Measurements from ENCODE around the gene CATSPERD. TPM values are rescaled to one million over a fixed set of nuclear protein-coding genes. Genes with fewer than 3 reads are reported as not detected.
"Not testable (repeated sequence)": the region's sequence is repeated elsewhere in the genome, so short reads cannot be mapped to it uniquely, and the experiment has no call there.

The CATSPERD gene
- total RNA-seq, 2 experiments from 2014 or later, result not detected

DNA sequence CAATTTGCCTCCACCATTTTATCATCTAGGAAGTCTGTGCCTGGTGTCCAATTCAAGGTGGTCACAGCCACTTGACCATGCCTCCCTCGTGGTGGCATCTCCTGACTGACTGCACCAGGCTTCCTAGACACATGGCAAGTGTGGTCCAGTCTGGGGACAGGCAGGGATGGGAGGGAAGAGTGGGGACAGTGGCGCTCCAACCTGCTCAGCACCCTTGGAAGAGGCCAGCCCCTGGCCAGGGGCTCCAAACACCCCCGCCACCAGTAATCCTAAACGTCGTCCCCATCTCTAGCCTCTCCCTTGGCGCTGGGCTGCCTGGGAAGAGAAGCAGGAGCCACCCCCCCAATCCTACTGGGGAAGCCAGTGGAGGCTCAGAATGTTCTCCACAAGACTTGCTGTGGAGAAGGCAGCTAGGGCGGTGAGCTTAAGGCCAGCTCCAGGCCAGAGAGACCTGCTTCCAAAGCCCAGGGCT lies 27.7 kb upstream of the CATSPERD start:
- H3K36me3 Mint-ChIP-seq, result peaks cover 55% of the 10 kb centered on the region
- H3K4me3 Mint-ChIP-seq, result peak overlapping the region; percentile 99
- H3K27ac Mint-ChIP-seq, result peak overlapping the region; percentile 99
- H3K4me1 Mint-ChIP-seq, result peaks cover 21% of the 10 kb centered on the region
- H3K27me3 Mint-ChIP-seq, result peaks cover 15% of the 10 kb centered on the region
- no peaks in the 10 kb centered on the region for H3K9me3 Mint-ChIP-seq
- DNase-seq, result no peak

DNA sequence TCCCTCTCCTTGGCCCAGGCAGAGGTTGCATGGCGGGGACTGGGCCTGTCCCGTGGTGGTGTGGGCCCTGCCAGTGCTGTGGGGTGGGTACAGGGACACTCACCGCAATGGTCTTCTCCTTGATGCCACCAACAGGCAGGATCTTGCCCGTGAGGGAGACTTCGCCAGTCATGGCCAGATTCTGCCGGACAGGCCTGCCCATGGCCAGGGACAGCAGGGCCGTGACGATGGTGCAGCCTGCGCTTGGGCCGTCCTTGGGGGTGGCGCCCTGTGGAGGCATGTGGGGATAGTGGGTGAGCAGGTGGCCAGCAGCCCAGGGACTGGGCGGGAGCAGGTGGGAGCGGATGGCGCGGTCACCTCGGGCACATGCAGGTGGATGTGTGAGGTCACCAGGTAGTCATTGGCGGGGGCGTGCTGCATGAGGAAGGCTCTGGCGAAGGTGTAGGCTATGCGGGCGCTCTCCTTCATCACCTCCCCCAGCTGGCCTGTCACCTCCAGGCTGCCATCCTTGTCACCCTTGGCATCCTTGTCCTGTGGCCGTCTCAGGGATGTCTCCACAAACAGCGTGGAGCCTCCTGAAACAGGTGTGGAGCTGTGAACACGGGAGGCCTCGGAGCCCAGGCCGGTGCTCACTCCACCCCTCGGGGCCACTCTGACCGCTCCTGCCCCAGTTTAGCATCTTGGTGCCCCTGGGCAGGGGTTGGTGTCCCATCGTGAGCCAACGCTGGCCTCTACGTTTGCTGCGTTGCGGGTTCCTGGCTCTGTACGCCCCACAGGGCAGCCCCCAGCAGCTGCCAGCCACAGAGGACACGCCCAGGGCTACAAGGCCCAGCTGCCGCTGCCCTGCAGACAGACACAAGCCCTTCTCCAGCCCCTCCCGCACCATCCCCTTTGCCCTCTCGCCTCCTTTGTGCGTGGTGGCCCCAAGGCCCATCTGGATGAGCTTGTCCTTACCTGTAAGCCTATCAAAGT lies 27.0 kb upstream of the CATSPERD start:
- Mint-ChIP-seq H3K4me1 (peaks cover 21% of the 10 kb centered on the region), H3K9me3 (no peaks in the 10 kb centered on the region), H3K27ac (peak overlapping the region; percentile 99), H3K27me3 (peaks cover 15% of the 10 kb centered on the region), H3K36me3 (peaks cover 54% of the 10 kb centered on the region), H3K4me3 (peak overlapping the region; percentile 99)
- peak; percentile 43 for DNase-seq

DNA sequence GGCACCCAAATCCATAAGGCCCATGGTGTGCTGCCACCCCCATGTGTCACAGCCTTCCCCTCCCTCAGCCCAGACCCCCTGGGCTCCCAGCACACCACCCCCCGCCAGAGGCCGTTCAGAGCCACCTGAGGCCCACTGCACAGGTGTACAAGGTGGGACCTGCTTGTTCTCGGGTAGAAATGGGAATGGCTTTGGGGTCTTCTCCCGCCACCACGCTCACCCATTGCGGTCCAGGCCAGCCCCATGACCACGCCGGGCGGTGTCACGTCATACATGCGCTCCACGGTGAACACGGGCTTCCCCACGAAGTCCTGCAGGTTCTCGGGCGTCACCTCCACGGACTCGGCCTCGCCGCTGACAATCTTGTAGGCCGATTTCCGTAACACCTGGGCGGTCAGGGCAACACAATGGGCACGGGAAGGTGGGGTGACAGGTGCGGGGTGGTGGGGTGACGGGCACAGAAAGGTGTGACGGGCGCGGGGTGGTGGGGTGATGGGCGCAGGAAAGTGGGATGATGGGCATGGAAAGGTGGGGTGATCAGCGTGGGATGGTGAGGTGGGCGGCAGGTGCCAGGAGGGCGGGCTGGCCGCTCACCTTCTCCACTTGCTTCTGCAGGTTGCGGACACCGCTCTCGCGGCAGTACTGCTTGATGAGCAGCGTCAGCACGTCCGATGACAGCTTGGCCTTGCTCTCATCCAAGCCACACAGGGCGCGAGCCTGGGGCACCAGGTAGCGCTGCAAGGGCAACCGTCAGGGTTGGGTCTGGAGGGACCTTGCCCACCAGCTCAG lies 26.1 kb upstream of the CATSPERD start:
- H3K4me1 Mint-ChIP-seq, result peaks cover 21% of the 10 kb centered on the region
- H3K36me3 Mint-ChIP-seq, result peaks cover 59% of the 10 kb centered on the region
- H3K27me3 Mint-ChIP-seq, result peaks cover 15% of the 10 kb centered on the region
- peak overlapping the region; percentile 73 for H3K27ac Mint-ChIP-seq
- H3K4me3 Mint-ChIP-seq, result peak overlapping the region; percentile 99
- no peaks in the 10 kb centered on the region for H3K9me3 Mint-ChIP-seq
- DNase-seq, result no peak

DNA sequence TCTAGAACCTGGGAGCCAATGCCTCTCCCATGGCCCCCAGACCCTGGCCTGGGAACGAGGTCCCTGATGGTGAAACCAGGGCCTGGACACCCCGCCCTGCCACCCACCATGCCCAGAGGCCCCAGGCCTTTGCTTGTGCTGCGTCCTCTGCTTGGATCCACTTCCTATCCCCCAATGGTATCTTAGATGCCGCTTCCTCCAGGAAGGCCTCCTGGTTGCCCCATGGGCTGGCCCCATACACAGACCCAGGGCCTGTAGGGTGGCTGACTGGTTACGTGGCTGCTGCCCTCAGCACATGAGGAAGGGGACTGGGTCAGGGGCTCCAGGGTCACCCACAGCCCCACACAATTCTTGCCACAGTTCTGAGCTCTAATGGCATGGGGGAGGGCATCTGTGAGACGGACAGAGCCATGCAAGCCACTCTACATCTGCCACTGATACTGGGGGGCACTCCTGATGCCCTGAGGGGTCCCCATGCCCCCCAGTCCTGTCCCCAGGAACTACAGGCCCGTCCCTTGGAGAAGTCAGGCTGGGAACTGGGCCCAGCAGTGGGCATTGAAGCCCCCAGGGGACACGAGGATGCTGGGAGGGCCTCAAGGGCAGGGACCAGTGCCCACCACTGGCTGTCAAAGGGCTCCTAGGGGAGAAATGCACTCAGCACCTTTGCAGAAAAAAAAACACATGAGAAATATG lies 25.3 kb upstream of the CATSPERD start:
- Mint-ChIP-seq H3K36me3 (peaks cover 60% of the 10 kb centered on the region), H3K27me3 (peaks cover 13% of the 10 kb centered on the region), H3K27ac (peak overlapping the region; percentile 60), H3K4me3 (peak overlapping the region; percentile 61), H3K9me3 (no peaks in the 10 kb centered on the region), H3K4me1 (peaks cover 18% of the 10 kb centered on the region)
- no peak for DNase-seq

DNA sequence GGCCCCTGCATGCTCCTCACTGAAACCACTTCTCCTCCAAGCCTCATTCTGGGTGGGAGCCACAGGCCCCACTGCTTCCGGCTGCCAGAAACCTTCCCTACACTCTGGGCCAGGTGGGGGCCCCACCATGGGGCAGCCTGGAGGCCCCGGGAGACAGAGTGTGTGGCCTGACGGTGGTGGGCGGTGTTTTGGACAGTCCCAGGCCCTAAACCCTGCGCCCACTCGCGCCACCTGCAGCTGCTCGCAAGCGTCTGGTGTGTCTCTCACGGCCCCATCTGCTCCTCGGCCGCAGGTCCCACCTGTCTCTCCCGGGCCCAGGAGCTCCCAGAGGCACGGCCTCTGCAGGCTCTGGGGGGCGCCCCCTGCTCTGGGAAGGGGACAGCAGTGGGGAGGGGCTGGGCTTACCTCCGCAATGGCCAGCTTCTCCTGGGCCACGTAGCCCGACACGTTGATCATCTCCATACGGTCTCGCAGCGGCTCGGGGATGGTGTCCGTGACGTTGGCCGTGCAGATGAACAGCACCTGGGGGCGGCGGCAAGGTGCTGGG lies 24.7 kb upstream of the CATSPERD start:
- no peak for DNase-seq
- peaks cover 7% of the 10 kb centered on the region for H3K27me3 Mint-ChIP-seq
- no peaks in the 10 kb centered on the region for H3K9me3 Mint-ChIP-seq
- peak overlapping the region; percentile 60 for H3K27ac Mint-ChIP-seq
- peaks cover 57% of the 10 kb centered on the region for H3K36me3 Mint-ChIP-seq
- H3K4me1 Mint-ChIP-seq, result peaks cover 12% of the 10 kb centered on the region
- no peak overlapping the region for H3K4me3 Mint-ChIP-seq

DNA sequence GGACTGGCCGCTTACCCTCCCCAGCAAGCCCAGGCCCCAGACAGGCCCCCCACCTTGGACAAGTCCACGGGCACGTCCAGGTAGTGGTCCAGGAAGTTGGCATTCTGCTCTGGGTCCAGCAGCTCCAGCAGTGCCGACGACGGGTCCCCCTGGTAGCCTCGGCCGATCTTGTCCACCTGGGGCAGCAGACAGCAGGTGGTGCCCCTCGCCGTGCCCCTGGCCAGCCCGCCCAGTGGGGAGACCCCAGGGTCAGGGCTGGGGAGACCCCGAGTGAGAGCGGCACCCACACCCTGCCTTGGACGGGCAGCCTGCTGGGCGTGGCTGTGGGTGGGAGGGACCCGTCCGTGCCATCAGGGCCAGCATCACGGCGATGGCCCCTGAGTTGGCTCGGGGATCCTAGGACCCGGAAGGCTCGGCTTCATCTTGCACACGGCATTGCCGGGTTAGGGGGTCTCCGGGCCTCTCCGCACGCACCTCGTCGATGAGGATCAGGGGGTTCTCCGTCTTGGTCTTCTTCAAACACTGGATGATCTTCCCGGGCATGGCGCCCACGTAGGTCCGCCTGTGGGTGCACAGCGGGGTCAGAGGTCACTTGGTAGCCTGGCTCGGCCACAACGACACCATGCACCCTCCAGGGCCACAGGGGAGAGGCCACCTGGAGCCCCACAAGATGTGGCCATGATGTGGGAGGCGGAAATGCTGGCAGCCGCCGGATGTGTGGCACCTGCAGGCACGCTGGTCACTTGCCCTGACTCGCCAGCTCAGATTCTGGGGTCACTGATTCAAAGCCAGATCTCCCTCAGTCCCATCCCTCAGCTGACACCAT lies 24.0 kb upstream of the CATSPERD start:
- DNase-seq, result no peak
- Mint-ChIP-seq H3K27ac (peak overlapping the region; percentile 81), H3K36me3 (peaks cover 57% of the 10 kb centered on the region), H3K9me3 (no peaks in the 10 kb centered on the region), H3K4me3 (no peak overlapping the region), H3K27me3 (peaks cover 7% of the 10 kb centered on the region), H3K4me1 (peaks cover 11% of the 10 kb centered on the region)

DNA sequence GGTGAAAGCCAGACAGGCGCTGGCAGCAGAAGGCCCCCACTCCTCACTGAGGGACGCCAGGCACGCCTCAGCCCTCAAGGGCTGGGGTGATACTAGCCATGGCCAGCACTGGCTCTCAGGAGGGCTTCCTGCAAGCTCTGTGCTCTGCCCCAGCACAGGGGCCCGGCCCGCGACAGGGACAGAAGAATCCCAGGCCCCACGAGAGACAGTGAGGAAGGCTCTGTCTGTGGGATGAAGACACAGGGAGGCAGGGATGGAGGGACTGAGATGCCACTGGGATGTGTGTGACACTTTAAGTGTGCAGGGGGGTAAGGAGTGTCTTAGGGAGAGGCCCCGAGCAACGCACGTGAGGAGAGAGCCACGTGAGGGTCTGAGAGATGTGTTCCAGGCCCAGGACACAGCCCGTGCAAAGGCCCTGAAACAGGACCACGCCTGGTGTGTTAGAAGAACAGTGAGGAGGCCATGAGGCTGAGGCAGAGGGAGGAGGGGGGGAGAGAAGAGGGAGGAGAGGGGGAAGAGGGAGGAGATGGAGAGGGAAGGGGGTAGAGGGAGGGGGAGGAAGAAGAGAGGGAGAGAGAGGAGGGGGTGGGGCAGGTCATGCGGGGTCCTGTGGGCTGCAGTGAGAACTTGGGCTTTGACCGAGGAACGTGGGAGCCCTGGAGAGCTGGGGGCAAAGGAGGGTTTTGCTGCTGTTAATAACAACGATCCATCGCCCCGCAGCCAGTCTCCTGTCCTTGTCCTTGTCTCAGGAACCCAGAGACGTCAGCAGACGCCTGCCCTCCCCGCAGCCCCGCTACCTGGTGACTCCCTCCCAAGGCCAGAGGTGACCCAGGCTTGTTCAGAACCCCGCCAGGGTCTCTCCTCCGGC lies 23.2 kb upstream of the CATSPERD start:
- H3K36me3 Mint-ChIP-seq, result peaks cover 52% of the 10 kb centered on the region
- peaks cover 7% of the 10 kb centered on the region for H3K4me1 Mint-ChIP-seq
- no peak for DNase-seq
- H3K27ac Mint-ChIP-seq, result peak overlapping the region; percentile 81
- no peak overlapping the region for H3K4me3 Mint-ChIP-seq
- H3K9me3 Mint-ChIP-seq, result no peaks in the 10 kb centered on the region
- H3K27me3 Mint-ChIP-seq, result peaks cover 2% of the 10 kb centered on the region

DNA sequence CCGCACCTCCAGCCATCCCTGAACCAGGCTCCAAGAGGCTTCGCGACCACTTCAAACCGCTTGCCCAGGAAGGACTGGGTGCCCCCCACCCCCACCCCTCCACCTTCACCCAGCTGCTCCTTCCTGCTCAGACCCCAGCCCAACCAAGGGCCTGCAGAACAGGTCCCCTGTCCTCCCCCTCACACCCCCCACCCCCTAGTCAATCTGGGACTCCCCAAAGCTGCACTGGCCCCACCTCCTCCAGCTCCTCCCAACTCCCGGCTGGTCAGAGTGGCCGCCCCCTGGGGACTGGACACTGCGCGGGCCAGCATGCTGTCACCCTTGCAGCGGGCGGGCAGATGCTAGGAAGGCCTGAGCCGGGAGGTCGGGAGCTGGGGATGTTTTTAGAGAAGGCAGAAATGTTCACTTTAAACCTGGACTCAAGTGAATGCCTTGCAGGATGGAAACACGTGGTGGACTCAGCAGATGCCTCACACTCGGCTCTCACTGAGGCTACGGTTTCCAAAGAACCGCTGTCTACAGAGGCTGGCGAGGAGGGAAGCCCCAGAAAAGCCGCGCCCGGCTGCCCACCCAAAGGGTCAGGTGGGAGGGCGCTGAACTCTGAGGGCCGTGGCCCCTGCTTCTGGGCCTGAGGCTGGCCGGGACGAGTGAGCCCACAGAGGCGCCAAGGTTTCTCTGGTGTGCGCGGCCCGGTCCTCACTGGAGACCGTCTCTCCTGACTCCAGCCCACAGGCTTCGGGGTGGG lies 22.4 kb upstream of the CATSPERD start:
- Mint-ChIP-seq H3K27ac (no peak overlapping the region), H3K36me3 (peaks cover 45% of the 10 kb centered on the region), H3K9me3 (no peaks in the 10 kb centered on the region), H3K4me1 (peaks cover 3% of the 10 kb centered on the region), H3K27me3 (no peaks in the 10 kb centered on the region), H3K4me3 (no peak overlapping the region)
- DNase-seq, result no peak

DNA sequence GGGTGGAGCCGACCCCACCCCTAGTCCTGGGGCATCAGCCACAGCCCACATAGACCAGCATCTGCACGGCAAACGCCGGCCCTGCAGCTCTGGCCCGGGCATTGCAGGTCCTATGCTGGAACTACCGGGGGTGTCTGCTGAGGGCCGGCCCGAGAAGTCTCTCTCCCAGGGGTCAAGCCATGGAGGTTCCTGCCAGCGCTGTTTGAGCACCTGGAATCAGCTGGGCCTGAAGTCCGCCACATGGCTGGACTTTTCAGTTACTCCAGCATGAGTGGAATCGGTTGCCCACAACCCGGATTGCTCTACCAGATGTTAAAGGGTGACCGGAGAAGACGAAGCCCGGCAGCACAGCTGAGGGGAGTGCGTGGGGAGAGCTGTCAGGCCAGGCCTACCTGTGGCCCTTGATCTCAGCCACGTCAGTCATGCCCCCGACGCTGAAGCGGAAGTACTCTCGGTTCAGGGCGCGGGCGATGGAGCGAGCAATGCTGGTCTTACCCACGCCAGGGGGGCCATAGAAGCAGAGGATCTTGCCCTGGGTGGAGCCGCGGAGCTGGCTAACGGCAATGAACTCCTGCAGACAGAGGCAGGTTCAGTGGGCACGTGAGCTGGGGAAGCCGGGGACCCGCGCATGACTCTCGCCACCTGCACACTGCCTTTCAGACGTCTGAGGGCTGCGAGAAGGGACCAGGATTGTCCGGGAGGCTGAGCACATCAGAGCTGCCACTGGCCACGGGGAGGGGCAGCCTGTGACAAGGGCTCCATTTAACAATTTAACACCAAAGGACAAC lies 21.6 kb upstream of the CATSPERD start:
- Mint-ChIP-seq H3K4me3 (peak overlapping the region; percentile 42), H3K4me1 (no peaks in the 10 kb centered on the region), H3K27me3 (no peaks in the 10 kb centered on the region), H3K36me3 (peaks cover 45% of the 10 kb centered on the region), H3K27ac (peak overlapping the region; percentile 34), H3K9me3 (no peaks in the 10 kb centered on the region)
- DNase-seq, result no peak

DNA sequence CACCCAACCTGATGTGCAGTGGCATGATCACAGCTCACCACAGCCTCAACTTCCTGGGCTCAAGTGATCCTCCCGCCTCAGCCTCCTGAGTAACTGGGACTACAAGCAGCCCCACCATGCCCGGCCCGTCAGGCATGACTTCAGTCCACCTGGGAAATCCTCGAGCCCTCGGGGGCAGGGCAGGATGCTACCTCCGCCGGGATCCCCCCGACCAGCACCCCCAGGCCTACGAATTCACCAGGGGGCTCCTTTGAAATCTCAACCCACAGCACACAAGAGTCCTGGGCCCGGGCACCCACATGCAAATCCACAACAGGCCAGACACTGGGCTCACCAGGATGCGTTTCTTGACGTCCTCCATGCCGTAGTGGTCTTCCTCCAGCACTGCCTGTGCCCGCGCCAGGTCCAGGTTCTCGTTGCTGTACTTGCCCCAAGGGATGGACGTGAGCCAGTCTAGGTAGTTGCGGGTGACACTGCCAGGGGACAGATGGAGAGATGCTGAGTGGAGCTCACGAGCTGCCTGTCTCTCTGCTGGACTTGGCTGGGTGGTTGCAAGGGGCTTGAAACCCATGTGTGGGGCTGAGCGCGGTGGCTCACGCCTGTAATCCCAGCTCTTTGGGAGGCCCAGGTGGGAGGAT lies 19.9 kb upstream of the CATSPERD start:
- Mint-ChIP-seq H3K4me3 (no peak overlapping the region), H3K27ac (no peak overlapping the region), H3K4me1 (no peaks in the 10 kb centered on the region), H3K27me3 (no peaks in the 10 kb centered on the region), H3K9me3 (no peaks in the 10 kb centered on the region), H3K36me3 (peaks cover 38% of the 10 kb centered on the region)
- no peak for DNase-seq

DNA sequence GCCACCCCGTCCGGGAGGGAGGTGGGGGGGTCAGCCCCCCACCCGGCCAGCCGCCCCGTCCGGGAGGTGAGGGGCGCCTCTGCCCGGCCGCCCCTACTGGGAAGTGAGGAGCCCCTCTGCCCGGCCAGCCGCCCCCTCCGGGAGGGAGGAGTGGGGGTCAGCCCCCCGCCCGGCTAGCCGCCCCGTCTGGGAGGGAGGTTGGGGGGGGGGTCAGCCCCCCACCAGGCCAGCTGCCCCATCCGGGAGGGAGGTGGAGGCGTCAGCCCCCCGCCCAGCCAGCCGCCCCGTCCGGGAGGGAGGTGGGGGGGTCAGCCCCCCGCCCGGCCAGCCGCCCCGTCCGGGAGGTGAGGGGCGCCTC lies 18.4 kb upstream of the CATSPERD start:
- H3K4me1 Mint-ChIP-seq, H3K4me3 Mint-ChIP-seq, DNase-seq, H3K9me3 Mint-ChIP-seq, H3K27ac Mint-ChIP-seq, H3K27me3 Mint-ChIP-seq: not testable (repeated sequence)
- peaks cover 33% of the 10 kb centered on the region for H3K36me3 Mint-ChIP-seq

Measured in activated naive CD8-positive, alpha-beta T cell treated with anti-CD3 and anti-CD28 coated beads for 36 hours (primary cell).